Epithelial cell of esophagus (primary cell): ENCODE results near the gene SLC2A14.
"Not testable (repeated sequence)": the region's sequence is repeated elsewhere in the genome, so short reads cannot be mapped to it uniquely, and the experiment has no call there.

Source experiments
- DNase-seq: peaks from one replicate; pipeline ENCODE4 v3.0.0; 2010; ENCODE audit warnings: low read depth
- H3K4me3 ChIP-seq: 2 replicates; pipeline ENCODE4 v1.5.1; 2011; ENCODE audit warnings: mild to moderate bottlenecking, low read length, control low read depth
- TF ChIP-seq, protein P1 (sequence below): IDR thresholded peaks from 2 replicates; pipeline ENCODE4 v1.5.1; 2011; ENCODE audit warnings: low read depth, mild to moderate bottlenecking, low read length, control low read depth, inconsistent platforms; ENCODE audit not compliant: insufficient read depth; ENCODE audit errors: missing control alignments

The SLC2A14 gene

DNA sequence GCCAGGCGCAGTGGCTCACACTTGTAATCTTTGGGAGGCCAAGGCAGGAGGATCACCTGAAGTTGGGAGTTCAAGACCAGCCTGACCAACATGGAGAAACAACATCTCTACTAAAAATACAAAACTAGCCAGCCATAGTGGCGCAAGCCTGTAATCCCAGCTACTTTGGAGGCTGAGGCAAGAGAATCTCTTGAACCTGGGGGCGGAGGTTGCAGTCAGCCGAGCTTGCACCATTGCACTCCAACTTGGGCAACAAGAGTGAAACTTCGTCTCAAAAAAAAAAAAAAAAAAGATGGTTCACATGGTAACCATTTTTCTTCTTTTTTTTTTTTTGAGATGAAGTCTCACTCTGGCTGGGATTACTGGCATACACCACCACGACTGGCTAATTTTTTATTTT, 35.3 kb downstream of the SLC2A14 start:
- no peak for DNase-seq
- TF ChIP-seq, protein P1, sequence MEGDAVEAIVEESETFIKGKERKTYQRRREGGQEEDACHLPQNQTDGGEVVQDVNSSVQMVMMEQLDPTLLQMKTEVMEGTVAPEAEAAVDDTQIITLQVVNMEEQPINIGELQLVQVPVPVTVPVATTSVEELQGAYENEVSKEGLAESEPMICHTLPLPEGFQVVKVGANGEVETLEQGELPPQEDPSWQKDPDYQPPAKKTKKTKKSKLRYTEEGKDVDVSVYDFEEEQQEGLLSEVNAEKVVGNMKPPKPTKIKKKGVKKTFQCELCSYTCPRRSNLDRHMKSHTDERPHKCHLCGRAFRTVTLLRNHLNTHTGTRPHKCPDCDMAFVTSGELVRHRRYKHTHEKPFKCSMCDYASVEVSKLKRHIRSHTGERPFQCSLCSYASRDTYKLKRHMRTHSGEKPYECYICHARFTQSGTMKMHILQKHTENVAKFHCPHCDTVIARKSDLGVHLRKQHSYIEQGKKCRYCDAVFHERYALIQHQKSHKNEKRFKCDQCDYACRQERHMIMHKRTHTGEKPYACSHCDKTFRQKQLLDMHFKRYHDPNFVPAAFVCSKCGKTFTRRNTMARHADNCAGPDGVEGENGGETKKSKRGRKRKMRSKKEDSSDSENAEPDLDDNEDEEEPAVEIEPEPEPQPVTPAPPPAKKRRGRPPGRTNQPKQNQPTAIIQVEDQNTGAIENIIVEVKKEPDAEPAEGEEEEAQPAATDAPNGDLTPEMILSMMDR = no peak
- no peak overlapping the region for H3K4me3 ChIP-seq

DNA sequence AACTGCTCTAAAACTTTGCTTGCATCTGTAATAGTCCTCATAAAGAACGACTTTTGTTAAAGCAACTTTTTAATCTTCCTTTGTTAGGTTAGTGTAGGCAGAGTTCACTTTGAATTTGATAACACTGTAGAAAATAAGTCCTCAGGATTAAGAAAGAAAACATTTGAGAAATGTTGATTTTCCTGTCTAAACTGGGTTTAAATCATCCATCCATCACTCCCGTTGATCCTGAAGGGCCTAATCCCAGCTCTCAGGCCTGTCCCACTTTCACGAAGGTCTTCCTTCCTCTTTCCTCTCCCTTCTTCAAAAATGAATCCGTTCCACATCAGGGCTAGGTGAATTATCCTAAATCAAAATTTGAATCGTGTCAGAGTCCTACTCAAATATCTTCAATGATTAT, 36.9 kb downstream of the SLC2A14 start:
- no peak overlapping the region for H3K4me3 ChIP-seq

DNA sequence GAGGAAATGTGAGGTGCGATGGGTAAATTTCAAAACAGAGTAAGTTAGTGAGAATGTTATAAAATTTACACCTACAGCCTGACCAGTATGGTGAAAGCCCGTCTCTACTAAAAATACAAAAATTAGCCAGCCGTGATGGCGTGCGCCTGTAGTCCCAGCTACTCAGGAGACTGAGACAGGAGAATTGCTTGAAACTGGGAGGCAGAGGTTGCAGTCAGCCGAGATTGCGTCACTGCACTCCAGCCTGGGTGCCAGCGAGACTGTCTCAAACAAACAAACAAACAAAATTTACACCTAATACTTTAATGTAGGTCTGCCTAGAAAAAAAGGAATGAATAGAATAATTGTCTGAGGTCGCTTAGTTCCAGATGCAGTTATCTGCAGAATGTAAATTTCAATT, 37.6 kb downstream of the SLC2A14 start:
- H3K4me3 ChIP-seq = no peak overlapping the region
- TF ChIP-seq, protein P1 = no peak
- no peak for DNase-seq

More for the DNA sequence above, 36.9 kb downstream of the SLC2A14 start:
- TF ChIP-seq, protein P1 = no peak
- DNase-seq = no peak

DNA sequence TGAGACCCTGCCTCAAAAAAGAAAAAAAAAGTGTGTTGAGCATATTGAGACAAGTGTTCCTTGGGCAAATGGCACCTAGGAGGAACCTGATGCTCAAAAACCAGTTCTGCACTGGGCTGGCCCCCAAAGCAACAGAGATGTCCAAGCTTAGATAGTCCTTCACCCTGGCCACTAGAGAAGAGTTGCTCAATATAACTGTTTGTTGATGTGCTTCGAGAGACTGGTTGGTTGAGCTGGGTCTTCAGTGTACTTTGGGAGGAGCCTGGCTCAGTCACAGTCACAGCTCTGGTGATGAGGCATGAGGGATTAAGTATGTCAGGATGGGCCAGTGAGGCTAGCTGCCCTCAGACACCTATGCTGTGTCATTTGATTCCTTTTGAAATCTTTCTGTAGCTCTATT, 38.0 kb downstream of the SLC2A14 start:
- H3K4me3 ChIP-seq = no peak overlapping the region
- DNase-seq = peak; percentile 43
- TF ChIP-seq, protein P1 = no peak

DNA sequence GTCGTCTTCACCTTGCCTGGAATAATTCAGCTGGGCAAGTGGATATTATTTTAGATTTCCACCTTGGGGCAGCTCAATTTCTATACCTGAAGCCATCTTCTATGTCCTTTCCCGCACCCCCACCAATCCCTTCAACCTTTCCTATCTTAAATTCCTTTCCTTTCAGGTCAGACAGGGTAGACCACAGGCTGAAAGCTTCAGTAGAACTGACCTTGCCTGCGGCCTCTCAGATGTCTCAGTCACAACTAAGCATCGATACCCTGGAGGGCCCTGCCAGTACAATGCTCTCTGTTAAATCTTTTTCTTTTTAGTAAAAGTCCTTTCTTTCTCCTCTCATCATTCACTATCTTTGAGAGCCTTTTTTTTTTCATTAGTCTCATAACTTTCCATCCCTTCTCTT, 38.9 kb downstream of the SLC2A14 start:
- TF ChIP-seq, protein P1 = no peak

DNA sequence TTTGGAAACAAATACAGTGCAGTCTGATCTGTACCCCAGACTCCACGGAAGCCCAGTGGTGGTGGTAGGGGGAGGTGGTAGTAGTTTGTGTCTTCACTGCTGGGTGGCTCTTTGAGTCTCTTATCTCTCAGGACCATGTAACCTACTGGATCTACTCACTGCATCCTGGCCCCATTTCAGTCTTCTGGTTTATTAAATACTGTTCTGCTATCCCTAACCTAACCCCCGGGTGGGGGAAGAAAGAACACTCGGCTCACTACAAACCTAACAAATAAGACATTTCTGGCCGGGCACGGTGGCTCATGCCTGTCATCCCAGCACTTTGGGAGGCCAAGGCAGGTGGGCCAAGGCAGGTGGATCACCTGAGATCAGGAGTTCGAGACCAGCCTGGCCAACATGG, 39.5 kb downstream of the SLC2A14 start:
- H3K4me3 ChIP-seq, DNase-seq: not testable (repeated sequence)

More for the DNA sequence above, 38.9 kb downstream of the SLC2A14 start:
- H3K4me3 ChIP-seq = no peak overlapping the region
- DNase-seq = no peak

DNA sequence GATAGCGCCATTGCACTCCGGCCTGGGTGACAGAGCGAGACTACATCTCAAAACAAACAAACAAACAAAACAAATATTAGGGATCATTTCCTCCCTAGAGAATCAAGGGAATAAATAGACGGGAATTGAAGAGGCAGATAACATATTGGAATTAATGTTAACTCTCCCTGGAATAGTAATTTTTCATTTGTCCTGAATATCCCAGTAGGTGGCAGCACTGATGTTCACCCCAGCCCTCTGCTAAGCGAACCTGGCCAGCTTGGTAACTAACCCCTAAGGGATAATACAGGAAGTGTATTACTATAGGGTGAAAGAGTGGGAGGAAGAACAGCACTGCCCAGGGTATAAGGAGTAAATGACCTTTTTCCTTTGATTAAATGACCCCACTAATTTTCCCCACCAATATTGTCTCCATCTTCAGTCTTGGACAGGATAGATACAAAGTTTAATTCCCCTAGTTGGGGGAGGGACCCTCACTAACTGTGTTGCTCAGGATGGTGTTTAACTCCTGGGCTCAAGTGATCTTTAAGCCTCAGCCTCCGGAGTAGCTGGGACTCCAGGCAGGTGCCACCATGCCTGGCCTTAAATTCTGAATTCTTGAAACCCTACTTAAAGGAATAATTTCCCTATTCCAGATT, 40.5 kb downstream of the SLC2A14 start:
- DNase-seq = peak; percentile 47
- H3K4me3 ChIP-seq = no peak overlapping the region
- TF ChIP-seq, protein P1 = peak; percentile 56

DNA sequence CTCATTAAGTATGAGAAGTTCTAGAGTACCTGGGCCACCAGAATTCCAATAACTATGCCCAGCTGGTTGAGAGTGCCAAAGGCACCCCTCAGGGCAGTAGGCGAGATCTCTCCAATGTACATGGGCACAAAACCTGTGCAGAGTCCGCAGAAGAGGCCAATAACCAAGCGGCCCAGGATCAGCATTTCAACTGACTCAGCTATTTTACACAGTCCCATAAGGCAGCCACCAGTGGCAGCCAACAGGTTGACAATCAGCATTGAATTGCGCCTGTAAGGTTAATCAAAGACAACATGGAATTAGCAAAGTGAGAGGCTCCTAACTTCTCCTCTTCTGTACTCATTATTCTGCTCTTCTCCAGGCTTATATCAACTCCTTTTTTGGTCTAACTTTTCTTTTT, 43.0 kb downstream of the SLC2A14 start:
- not testable (repeated sequence) for H3K4me3 ChIP-seq, DNase-seq

DNA sequence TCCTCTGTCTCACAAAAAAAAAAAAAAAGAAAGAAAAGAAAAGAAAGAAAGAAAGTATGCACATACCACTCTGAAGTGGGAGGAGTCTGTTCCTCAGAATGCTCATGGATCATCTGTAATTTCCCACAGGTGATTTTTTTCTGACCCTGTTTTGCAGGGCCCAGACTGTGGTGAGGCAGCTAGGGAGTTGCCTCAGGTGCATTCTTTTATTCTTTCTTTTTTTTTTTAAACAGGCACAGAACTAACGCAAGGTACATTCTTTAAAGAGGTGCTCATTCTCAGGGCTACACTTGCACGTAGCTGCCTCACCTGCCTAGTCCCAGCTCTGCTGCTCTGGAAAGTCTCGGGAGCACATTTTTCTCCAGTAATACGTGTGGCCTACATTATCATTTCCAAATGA, 47.0 kb downstream of the SLC2A14 start:
- peak; percentile 86 for DNase-seq
- not testable (repeated sequence) for H3K4me3 ChIP-seq
